CD4-positive, alpha-beta T cell treated with Interleukin-12 subunit alpha and Interleukin-12 subunit beta, for 1 hour (primary cell): ENCODE measurements around the gene PHF10.
"Not testable (repeated sequence)": the region's sequence is repeated elsewhere in the genome, so short reads cannot be mapped to it uniquely, and the experiment has no call there.

Experiments
- DNase-seq: peaks from one replicate; pipeline ENCODE4 v3.0.0-alpha.2; 2020

PHF10 gene

GRCh38 chr6:169724494-169725124, at the start of gene PHF10:
Gene PHF10 (minus strand): TSS chr6:169724500. CDS start chr6:169723931, 569 bp downstream.
- peak; percentile 80 for DNase-seq

- no peak for DNase-seq
Observed at GRCh38 chr6:169766921-169767736, 42.8 kb upstream of the PHF10 start.

DNA sequence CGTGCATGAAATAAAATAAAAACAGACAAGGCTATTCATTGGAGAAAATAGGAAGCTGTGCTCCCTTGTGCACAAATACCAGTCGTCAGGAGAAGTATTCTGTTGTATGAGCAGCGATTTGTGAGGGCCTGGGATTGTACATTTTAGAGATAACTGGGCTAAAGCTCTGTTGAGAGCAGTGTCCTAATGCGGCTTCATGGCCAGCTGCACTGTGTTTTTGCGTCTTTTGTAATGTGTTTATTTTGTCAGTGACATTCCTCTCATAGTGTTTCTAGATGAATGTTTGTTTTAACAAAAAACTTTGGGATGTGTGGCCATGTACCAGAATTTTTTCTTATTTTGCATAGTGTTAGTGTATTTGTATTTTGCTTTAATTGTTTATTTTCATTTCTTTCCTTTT, 41.9 kb upstream of the PHF10 start:
- DNase-seq: no peak

GRCh38 chr6:169765789-169766188, 41.5 kb upstream of the PHF10 start:
- DNase-seq: not testable (repeated sequence)

GRCh38 chr6:169763881-169764280, 39.6 kb upstream of the PHF10 start:
- no peak for DNase-seq

DNA sequence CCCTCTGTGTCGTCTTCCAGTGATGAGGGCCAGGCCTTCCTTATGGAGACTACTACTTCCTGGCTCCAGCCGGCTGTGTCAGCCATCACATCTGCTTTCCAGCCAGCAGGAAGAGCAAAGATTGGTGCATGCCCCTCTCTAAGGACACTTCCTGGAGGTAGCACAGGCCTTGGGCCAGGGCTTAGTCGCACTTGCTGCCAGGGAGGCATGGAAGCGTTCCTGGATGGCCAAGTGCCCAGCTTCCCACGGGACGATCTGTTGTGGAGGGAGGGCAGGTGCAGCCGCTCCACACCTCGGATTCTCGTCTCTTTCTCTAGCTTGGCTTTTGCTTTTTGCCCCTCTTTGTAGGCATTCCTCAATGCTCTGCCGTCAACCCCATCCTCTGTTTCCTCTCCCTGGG, 39.0 kb upstream of the PHF10 start:
- DNase-seq: no peak

DNA sequence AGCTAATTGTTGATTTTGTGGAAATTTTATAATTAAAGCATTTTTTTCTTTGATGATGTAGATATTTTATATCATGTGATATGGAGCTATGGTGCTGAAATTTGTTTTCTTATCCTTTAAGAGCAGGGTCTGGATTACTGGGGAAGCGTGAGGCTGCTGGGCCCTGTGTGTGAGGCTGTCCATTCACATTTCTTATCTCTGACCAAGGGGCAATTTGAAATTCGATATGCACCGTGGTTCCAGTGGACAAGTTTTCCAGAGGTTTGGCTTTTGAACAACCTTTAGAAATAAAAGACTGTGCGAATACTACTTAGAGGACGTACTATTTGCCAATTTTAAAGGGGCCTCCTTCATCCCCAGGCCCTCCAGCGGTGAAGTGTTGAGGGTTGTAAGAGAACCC, 30.9 kb upstream of the PHF10 start:
- DNase-seq: no peak

GRCh38 chr6:169752074-169752623, 27.8 kb upstream of the PHF10 start:
- no peak for DNase-seq

DNA sequence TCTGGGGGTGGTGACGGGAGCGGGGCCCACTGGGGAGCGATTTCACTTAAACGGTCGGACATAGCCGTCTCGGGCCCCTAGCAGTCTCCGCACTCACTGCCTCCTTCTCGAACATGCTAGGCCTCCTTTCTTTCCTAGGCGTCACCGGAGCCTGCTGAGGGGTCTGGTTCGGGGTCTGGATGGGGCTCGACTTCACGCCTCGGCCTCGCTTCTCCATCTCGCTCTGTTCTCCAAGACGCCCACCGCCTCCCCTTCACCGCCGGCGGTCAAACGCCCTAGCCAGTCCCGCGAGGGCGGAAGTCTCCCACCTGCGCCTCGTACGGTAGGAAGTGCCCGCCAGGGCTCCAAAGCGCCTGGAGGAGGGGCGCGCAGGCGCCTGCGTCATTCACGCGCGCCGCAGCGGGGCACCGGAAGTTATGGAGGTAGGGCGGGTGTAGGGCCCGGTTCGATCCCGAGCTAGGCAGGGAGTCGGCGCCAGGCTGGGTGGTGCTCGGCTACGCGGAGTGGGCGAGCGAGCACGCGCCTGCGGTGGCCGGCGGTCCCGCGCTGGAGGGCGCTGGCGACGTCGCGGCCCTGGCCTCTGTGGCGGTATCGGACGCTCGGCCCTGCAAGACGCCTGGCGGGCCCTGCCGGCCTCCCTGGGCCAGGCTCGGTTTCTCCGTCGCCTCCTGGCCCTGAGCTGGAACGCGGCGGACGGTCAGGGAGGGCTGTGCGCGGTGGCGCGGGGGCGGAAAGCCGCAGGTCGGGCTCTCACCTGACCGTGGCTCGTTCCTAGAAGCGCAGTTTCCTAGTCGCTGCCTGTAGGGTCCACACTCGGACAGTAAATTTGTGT, 27.2 kb upstream of the PHF10 start, which contains the start of the genes DYNLT2 and ERMARD:
Gene DYNLT2 (minus strand): TSS at position 331 of the 832 bp plus-strand sequence. CDS start 114 bp downstream, at position 217.
Gene ERMARD (plus strand): TSS at position 381 of the 832 bp plus-strand sequence. CDS start 36 bp downstream, at position 417.
- DNase-seq: peak; percentile 94

GRCh38 chr6:169746556-169746955, 22.3 kb upstream of the PHF10 start:
- no peak for DNase-seq

DNA sequence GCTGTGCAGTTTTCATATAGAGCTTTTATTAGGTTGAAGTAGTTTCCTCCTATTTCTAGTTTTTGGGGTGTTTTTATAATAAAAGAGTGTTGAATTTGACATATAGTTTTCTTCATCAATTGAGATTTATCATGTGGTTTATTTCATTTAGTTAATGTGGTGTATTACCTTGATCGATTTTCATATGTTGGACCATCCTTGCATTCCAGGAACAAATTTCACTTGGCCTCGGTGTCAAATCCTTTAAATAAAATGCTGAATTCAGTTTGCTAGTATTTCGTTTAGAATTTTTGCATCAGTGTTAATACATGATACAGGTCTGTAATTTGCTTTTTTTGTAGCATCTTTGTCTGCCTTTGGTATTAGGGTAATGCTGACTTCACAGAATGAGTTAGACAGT, 21.1 kb upstream of the PHF10 start:
- DNase-seq: no peak

DNA sequence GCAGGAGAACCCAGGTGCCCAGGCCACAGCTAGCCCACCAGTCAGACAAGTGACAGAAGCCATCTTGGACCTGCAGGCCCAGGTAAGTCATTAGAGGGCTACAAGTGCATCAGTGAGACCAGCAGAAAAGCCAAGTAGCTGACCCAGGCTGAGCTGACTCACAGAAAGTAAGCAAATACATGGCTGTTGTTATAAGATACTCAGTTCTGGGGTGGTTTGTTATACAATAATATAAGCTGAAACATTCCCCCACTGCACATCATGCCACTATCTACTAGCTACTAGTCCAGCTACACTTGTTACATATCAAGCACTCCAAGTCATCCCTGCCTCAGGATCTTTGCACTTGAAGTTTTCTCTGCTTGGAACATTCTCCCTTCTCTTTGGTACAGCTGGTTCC, 17.0 kb upstream of the PHF10 start:
- no peak for DNase-seq

DNA sequence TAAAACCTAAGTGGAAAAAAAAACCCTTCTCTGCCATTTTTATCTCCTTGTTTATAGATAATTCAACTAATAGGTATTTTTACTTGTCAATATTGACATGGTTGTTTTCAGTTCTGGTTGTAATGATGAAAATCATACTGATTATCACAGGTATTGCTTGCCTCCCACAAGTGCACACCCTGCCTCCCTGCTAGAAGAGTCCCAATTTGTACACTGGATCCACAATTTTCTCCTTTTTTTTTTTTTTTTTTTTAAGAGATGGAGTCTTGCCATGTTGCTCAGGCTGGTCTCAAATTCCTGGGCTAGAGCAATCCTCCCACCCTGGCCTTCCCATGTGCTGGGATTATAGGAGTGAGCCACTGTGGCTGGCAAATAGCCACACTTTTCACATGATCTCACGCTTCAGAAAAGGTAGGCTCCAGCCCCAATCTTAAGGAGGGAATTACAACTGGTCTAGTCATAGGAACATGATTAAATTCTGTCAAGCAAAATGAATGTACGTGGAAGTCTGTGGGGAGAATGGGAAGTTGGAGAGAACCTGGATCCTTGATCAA, 14.8 kb upstream of the PHF10 start:
- no peak for DNase-seq

DNA sequence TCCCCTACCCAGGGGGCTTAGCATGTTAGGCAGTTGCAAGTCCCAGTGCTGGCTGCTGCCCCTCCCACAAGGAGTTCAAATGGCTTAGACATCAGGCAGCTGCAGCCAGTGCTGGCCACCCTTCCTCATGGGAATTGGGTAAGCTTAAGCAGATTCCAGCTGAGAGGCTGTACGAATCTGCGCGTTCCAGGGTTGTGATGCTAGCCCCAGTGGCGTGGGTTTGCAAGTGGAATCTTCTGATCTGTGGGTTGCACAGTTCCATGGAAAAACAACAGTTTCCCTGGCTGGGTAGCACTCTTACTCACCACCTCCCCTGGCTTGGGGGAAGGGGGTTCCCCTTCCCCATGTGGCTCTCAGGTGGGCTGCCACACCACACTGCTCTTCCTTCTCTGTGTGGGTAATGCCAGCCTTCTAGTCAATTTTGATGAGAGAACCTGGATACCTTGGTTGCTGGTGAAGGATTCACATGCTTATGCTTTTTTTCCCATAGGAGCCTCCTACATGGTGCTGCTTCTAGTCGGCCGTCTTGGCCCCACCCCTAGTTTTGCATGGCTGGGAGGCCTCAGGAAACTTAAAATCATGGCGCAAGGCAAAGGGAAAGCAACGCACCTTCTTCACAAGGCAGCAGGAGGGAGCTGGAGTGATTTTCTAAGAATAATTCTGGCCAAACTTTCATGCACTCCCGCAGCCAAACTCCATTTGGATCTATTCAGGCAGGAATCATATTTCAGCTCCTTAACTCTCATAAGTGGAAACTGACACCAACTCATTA, 14.1 kb upstream of the PHF10 start:
- no peak for DNase-seq

DNA sequence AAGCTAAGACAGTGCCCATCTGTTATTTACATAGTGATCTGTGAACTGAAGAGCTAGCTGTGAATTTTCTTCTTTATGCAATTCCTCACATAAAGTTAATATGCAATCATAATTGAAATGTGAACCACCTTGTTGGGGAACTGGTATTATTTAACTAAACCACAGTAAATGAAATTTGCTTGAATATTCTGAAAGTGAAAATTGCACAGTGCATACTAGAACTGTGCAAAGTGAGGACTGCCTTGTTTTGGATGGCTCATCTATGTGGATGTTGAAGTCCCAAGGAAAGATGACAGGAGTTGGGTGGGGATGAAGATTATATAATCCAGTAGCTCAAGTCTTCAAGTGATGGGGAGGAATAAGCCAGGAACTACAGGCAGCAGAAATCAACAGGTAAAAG, 5.7 kb upstream of the PHF10 start:
- no peak for DNase-seq

DNA sequence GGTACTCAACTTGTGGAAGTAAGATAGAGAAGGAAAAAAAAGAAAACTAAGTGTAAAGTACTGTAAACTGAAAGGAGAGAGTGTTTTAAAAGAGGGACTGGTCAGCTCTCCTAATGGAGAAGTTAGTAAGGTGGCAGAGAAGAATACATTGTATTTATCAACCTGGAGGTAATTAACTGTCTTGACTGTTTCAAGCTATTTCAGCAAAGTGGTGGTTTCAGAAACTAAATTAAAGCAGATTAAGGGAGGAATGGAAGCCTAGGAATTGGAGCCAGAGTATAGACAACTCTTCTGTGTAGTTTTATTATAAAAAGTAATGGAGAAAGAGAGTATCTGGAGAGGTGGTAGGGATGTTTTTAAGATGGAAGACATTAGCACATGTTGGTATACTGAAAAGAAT, 2.7 kb upstream of the PHF10 start:
- DNase-seq: no peak

GRCh38 chr6:169726049-169726400, 1.7 kb upstream of the PHF10 start:
- no peak for DNase-seq

DNA sequence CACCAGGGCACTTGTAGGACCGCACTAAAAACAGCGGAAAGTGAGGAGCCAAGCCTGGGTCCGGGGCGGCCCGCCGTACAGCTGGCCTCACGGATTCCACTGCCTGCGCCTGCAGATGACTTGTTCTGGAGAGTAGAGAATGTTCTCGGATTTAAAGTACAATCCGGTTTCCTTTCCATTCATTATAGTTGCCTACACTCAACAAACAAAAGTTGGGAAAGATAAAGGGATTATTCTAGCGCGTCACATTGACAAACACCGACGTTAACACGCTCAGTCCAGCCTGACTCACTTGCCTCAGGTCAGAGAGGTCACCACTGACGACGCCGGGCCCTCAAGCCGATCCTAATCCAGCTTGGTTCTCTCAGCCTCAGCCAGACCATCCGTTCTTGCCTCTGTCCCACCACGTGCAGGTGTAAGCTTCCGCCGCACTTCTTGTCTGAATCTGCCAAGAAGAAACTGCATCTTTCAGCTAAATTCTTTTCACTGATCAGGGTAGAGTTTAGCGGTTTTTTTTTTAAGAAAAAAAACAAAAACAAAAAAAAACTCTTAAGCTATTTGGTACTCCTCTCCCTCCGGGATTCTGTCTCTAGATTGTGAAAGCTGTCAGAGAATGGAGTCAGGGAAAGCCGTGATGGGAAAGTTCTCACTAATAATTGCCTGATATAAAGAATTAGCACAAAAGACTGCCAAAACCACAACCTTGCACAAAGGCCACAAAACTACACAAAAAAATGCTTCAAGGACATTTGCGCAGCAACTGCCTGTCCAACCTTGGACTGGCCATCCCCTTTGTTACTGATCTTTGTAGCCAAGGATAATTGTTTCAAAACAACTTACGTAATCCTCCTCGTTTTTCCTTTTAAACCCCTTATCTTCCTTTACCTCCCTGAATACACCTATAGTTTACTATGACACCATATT, 1.1 kb upstream of the PHF10 start:
- DNase-seq: peak; percentile 12

- peak; percentile 59 for DNase-seq
Observed at GRCh38 chr6:169723991-169724493, 258 bp downstream of the PHF10 start.

DNA sequence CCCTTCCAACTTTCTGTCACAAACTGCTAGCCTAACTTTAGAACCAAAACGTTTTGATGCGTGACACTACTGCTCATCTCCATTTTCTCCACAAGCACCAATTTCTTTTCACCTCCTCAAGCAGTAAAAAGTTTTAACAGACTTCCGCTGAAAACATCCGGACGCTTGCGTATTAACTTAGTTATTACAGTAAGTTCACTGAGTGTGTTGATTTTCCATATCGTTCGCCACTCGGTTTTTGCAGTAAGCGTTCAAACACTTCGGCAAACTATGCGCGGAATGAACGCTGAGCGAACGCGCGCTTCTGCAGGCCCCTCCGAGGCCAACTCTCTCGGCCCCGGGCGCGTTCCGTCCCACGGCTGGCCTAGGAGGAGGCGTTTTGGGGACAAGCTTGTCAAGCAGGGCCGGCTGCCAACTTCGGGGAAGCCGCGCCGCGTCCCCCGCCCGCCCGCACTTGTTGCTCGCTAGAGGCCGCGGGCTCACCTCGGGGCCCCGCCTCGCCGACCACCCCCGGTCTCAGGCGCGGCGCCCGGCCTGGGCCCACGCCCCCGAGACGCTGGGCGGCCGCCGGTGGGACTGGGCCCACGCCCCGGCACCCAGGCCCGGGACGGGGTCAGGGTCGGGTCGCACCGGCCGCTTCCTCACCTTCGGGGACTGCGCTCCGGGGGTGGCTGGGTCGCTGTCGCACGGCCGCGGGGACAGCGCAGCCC, 945 bp downstream of the PHF10 start:
- peak; percentile 68 for DNase-seq
